Gastrocnemius medialis (tissue), 4 donors: Measurements from ENCODE around the gene C3orf52. TPM values are rescaled to one million over a fixed set of nuclear protein-coding genes. Genes with fewer than 3 reads are reported as not detected.

ENCODE experiments used
- ATAC-seq, 2 donors: fragments of 150-250 bp; one replicate each; pipeline ENCODE4 v1.9.1; 2016
- DNase-seq, 2 donors: peaks; one replicate each; pipeline ENCODE4 v3.0.0-alpha.2; 2019
- H3K27ac ChIP-seq, 4 donors: fragments of 200-600 bp; sonication (generic); 1 replicate in 1 of 4; 2 replicates in 3 of 4; pipeline ENCODE4 v1.5.1; 2016 to 2018; ENCODE audit warnings: mild to moderate bottlenecking in 2 of 4, moderate library complexity in 1 of 4
- H3K27me3 ChIP-seq, 3 donors: fragments of 200-600 bp; sonication (generic) in 2 of 3; 1 replicate in 1 of 3; 2 replicates in 2 of 3; pipeline versions ENCODE4 v1.5.1 to v1.6.0; 2016 to 2019; ENCODE audit warnings: mild to moderate bottlenecking in 1 of 3, moderate library complexity in 1 of 3
- H3K36me3 ChIP-seq, 2 donors: fragments of 200-600 bp; sonication (generic) in 1 of 2; one replicate each; pipeline ENCODE4 v1.5.1; 2017 to 2018
- H3K4me1 ChIP-seq, 2 donors: fragments of 200-600 bp; sonication (generic) in 1 of 2; one replicate each; pipeline ENCODE4 v1.5.1; 2016 to 2017; ENCODE audit warnings: mild to moderate bottlenecking in 2 of 2
- H3K4me3 ChIP-seq, 4 donors: fragments of 200-600 bp; sonication (generic) in 3 of 4; 1 replicate in 1 of 4; 2 replicates in 3 of 4; pipeline ENCODE4 v1.5.1; 2016 to 2019; ENCODE audit warnings: mild to moderate bottlenecking in 2 of 4
- H3K9me3 ChIP-seq, 3 donors: fragments of 200-600 bp; sonication (generic) in 2 of 3; 1 replicate in 1 of 3; 2 replicates in 2 of 3; pipeline ENCODE4 v1.5.1; 2016 to 2019
- CTCF ChIP-seq, 5 experiments: fragments of 450-650 bp in 3 of 5; fragments of 200-600 bp in 2 of 5; sonication (generic) in 2 of 5; IDR thresholded peaks in 4 of 5; conservative IDR thresholded peaks in 1 of 5; 1 replicate in 4 of 5; 2 replicates in 1 of 5; pipeline ENCODE4 v1.5.1; 2016 to 2019; ENCODE audit warnings: antibody characterized with exemption in 5 of 5, mild to moderate bottlenecking in 3 of 5, moderate library complexity in 3 of 5
- POLR2A ChIP-seq, 2 donors: fragments of 450-650 bp; IDR thresholded peaks; one replicate each; pipeline ENCODE4 v1.6.1; 2017; ENCODE audit warnings: antibody characterized with exemption in 2 of 2, mild to moderate bottlenecking in 2 of 2, moderate library complexity in 2 of 2
- in situ Hi-C, 4 donors: fragments of 200-750 bp; cut with MboI; loops; one replicate each; pipeline versions ENCODE4 v1.15.0 to v1.8.0; 2017; ENCODE audit warnings: low sequenced_read_pairs in 4 of 4
- intact Hi-C: fragments of 100-400 bp; cut with DNase I; formaldehyde crosslinking; loops from one replicate; pipeline ENCODE4 v1.15.1; 2023; ENCODE audit warnings: low total_unique reads
- total RNA-seq, 4 donors: library from RNA; depleted of rRNA; stranded (reverse); fragments of >200 nt; gene quantifications; one replicate each; pipeline versions ENCODE4 v1.1.0 to v1.2.3, GENCODE V29; 2016

The C3orf52 gene
- total RNA-seq, 4 donors from 2014 or later: 0.39 to 1.1 (median 0.82) TPM

GRCh38 chr3:112124907-112125607 is 38.9 kb downstream of the C3orf52 start:
- H3K36me3 ChIP-seq: no peaks in the 10 kb centered on the region
- H3K27ac ChIP-seq: no peak overlapping the region
- intact Hi-C loops: no loop called here
- no peak for DNase-seq
- no peaks in the 10 kb centered on the region for H3K9me3 ChIP-seq
- no peak for ATAC-seq
- no peak for TF ChIP-seq POLR2A (IDR thresholded peaks at IDR 0.05)
- TF ChIP-seq CTCF (IDR thresholded peaks at IDR 0.05 in 4 of 5, conservative IDR thresholded peaks at IDR 0.05 in 1 of 5): no peak
- no peaks in the 10 kb centered on the region for H3K27me3 ChIP-seq
- H3K4me1 ChIP-seq: no peaks in the 10 kb centered on the region
- in situ Hi-C loops: loop anchor here in 2 of 4 donors (25.0 kb wide), 1 partner anchor 387 kb away; no protein-coding TSS in a partner anchor
- H3K4me3 ChIP-seq: no peak overlapping the region

GRCh38 chr3:112126511-112126911 is 40.3 kb downstream of the C3orf52 start:
- no peak overlapping the region for H3K27ac ChIP-seq
- no peaks in the 10 kb centered on the region for H3K36me3 ChIP-seq
- H3K4me1 ChIP-seq: no peaks in the 10 kb centered on the region
- DNase-seq: no peak
- in situ Hi-C loops: loop anchor here in 1 of 4 donors (25.0 kb wide), 1 partner anchor 386 kb away; no protein-coding TSS in a partner anchor
- H3K27me3 ChIP-seq: no peaks in the 10 kb centered on the region
- intact Hi-C loops: no loop called here
- no peak for TF ChIP-seq CTCF (IDR thresholded peaks at IDR 0.05 in 4 of 5, conservative IDR thresholded peaks at IDR 0.05 in 1 of 5)
- no peak for TF ChIP-seq POLR2A (IDR thresholded peaks at IDR 0.05)
- no peak overlapping the region for H3K4me3 ChIP-seq
- no peak for ATAC-seq
- no peaks in the 10 kb centered on the region for H3K9me3 ChIP-seq

- H3K27ac ChIP-seq: no peak overlapping the region
- no peaks in the 10 kb centered on the region for H3K27me3 ChIP-seq
- in situ Hi-C loops (loop anchor here in 1 of 4 donors (25.0 kb wide), 1 partner anchor 384 kb away; no protein-coding TSS in a partner anchor), intact Hi-C loops (no loop called here)
- DNase-seq: no peak
- no peaks in the 10 kb centered on the region for H3K4me1 ChIP-seq
- no peak for ATAC-seq
- H3K4me3 ChIP-seq: no peak overlapping the region
- TF ChIP-seq POLR2A (IDR thresholded peaks at IDR 0.05) (no peak), CTCF (IDR thresholded peaks at IDR 0.05 in 4 of 5, conservative IDR thresholded peaks at IDR 0.05 in 1 of 5) (no peak)
- H3K36me3 ChIP-seq: no peaks in the 10 kb centered on the region
- no peaks in the 10 kb centered on the region for H3K9me3 ChIP-seq
Observed at GRCh38 chr3:112127522-112128494, 41.6 kb downstream of the C3orf52 start.

- Histone ChIP-seq H3K27me3 (no peaks in the 10 kb centered on the region), H3K4me3 (no peak overlapping the region), H3K4me1 (no peaks in the 10 kb centered on the region), H3K36me3 (no peaks in the 10 kb centered on the region), H3K27ac (no peak overlapping the region), H3K9me3 (no peaks in the 10 kb centered on the region)
- ATAC-seq: no peak
- DNase-seq: no peak
- intact Hi-C loops: no loop called here
- no peak for TF ChIP-seq CTCF (IDR thresholded peaks at IDR 0.05 in 4 of 5, conservative IDR thresholded peaks at IDR 0.05 in 1 of 5)
- no peak for TF ChIP-seq POLR2A (IDR thresholded peaks at IDR 0.05)
- in situ Hi-C loops: loop anchor here in 1 of 4 donors (25.0 kb wide), 1 partner anchor 383 kb away; no protein-coding TSS in a partner anchor
Observed at GRCh38 chr3:112128843-112129727, 42.9 kb downstream of the C3orf52 start.
